Retina (tissue), 1 donor: Measurements from ENCODE around the gene PELO.

Experiments
- DNase-seq: peaks from one replicate; pipeline ENCODE4 v3.0.0-alpha.2; 2016

Gene PELO

DNA sequence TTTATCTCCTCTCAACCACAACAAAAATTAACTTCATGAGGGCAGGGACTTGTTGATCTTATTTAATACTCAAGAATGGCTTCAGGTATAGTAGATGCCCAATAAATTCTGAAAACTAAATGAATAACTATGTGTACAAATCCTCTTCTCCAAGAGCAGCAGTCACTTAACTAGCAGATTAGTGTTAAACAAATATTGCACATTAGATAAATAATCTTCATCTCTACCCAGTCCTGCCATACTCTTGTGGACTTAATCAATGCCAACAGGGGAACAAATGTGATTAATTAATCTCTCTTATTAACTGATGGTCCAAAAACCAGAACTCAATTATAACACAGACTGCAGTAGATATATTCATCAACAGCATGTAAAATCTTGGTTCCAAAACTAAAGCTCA lies 15.0 kb upstream of the PELO start:
- DNase-seq, result no peak

DNA sequence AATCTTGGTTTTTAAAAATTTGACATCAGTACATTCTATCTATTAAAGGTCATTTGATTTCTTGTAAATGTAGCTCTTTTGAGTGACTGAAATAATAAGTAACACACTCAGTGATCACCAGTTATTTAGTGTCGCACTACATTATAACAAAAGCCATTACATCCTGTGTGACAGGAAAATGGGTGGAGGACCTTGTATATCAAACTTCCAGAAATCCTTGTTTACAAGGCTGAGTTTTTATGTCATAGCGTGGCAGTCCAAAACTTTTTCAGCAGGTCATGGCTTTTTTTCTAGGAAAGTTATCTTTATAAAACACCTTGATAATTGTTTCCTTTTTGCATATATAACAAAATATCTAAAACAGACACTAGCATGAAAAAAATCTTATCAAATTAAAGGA lies 14.4 kb upstream of the PELO start:
- DNase-seq, result no peak

DNA sequence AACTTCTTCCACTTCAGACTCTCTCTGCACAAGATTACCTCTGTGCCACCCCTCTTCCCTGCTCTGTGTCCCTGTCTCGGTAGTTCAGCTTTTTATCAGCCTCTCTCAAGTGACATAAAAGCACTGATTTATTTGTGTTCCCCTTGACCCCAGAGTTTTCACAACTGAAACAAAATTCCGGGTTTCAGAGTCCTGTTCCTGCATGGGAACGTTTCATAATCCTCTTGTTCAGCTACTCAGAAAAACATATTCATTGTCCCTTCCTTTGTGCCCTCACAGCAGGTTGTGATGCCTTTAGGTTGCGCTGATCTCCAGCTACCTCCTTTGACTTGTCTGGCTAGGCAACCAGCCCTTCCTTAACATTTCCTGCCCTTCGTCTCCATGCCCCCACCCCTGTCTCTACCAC lies 13.7 kb upstream of the PELO start:
- peak; percentile 13 for DNase-seq

DNA sequence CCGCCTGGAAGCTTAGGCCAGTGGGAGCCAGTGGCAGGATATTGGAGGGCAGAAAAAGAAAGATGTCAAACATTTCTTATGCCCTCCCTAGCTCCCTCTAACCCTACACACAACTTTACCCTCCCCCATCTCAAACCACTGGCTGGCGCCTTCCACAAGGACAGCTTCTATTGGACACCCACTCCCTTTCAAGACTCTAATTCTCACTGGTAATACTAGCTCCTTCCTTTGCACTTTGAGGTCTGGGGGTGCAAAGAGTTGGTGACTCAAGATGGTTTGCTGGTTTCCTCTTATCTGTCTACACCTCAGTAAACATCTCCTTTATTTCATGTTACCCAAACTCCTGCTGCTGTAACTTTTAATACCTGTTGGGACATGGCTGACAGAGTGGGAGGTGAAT lies 11.6 kb upstream of the PELO start:
- no peak for DNase-seq

DNA sequence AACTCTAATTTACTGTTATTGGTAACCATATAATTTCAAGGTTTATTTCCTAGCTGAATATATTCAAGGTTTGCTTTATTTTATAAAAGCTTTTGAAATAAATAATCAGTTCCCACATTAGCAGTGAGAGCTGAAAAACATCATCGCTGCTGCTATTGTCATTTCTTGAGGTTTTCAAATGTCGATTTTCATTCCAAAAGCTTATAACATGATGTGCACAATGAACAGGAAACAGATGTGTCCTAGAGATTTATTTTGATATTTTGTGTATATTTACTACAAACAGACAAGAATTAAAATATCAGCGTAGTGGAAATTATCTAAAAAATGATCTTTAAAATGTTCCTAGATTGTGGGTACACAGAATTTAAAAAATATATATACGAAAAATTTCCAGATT lies 10.5 kb upstream of the PELO start:
- no peak for DNase-seq

DNA sequence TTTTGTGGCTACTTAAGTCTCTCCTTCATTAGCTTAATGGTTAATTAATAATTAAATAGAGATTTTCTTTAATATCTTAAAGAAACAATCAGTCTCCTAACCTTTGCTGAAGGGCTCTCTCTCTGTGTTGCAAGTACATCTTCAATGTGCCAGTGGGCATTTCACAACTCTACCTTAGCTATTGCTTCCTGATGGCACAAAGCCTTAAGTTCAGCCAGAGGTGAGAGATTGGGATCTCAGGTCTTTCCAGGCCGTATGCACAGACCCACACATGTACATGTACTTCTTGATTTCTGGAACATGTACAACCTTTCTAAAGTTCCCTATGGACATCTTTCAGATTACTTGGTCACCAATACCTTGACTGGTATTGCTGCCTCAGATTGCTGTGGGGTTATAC lies 8.9 kb upstream of the PELO start:
- no peak for DNase-seq

DNA sequence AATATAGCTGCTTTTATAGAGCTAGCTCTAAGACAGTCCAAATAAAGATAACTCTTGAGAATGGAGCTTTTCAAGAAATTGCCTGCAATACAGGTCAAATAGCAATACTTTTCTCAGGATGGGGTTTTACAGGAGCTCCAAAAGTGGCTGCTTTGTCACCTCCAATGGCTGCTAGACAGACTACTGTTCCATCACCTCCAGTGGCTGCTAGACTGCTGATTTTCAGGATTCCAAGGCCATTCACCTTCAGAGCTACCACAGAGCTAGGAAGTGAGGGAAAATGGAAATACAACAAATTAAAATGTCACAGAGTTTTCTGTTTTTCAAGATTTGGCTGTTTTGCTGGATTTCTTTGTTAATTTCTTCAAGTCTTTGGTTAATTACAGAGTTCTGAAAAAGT lies 8.5 kb upstream of the PELO start:
- no peak for DNase-seq

DNA sequence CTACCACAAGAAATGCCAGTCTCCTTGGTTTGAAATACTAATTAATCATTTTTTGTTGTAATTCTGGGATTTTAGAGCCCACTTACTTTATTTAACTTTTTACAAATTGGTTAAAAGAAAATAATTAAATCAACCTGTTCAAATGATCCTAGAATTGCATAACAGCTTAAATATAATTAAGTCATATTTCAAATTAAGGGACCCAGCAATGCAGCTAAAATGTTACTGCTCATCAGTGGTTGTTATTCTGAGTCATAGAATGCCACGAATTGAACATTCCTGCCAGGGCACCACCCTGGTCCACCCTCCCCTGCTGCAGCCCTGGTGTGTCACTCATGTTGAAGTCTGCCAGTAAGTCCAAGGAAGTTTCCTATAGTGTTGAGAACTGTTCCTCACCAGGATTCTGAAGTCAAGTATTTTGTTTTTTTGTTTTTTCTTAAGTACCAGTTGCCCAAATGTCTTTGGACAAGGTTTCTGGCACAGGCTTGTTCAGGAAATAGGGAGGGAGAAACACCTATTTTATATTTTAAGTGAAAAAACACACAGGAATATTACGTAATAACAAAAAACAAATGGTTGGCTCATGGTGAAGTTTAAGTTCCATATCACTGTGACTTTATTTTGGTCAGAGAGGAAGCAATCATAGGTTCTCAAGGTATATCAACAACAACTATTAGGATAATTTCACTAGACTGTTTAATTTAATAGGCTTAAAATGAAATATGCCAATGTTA lies 4.3 kb upstream of the PELO start:
- no peak for DNase-seq

DNA sequence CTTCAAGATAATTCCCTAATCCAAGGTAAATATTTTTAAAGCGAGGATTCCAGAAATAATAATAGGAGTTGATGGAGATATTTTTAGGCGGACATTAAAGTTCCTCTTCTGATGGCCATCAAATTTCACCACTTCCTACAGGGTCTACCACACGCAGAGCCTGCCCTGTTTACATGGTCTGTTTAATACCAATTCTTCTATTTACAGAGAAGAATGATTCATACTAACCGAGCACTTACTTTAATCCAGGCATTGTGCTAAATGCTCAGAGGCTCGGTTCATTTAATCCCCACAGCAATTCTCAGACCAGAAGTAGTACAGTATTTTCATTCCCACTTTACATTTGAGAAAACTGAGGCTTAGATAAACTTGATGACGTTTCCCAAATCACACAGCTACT lies 3.0 kb upstream of the PELO start:
- no peak for DNase-seq

DNA sequence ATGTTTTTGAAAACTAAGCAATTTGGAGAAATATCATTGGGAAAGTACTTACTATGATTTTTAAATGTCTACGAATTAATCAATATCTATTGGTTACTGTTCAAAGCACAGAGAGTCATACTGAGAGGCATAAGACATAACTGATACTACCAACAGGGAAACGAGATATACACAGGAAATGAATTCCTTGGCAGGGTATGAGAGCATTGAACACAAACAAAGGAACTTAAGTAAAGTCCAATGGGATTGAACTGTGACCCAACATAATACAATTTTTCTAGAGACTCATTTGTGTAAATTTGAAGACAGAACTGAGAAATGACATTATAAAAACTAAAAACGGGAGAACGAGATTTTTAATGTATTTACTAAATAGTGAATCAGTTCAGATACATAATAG lies 1.3 kb upstream of the PELO start:
- DNase-seq, result no peak

DNA sequence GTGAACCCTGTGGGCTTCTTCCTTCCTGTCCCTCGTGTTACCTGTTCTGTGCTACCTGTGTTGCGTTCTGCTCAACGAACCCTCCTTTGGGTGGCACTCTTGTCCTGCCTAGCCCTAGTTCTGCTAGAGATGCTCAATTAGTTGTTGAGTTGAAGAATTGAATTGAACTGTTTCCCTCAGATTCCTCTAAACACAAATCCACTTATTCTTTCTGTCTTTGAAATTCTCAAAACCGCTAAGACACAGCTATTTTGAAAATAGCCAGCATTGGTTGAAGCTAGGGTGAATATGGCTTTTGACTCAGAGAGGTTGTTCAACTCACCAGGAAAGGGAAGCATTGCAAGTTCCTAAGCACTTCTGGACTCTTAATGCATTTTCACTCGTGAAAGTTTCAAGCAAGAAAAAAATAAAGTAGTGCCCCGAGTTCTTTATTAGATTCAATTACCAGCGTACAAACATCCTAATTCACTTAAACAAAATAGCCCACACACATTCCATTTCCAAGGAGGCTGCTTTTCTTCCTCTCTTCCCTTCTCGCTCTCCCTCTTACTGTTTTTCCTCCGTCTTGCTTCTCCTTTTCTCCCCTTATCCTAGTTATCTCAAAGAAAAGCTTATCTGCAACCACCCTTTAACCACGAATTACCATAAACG lies 642 bp upstream of the PELO start:
- DNase-seq, result peak; percentile 14

DNA sequence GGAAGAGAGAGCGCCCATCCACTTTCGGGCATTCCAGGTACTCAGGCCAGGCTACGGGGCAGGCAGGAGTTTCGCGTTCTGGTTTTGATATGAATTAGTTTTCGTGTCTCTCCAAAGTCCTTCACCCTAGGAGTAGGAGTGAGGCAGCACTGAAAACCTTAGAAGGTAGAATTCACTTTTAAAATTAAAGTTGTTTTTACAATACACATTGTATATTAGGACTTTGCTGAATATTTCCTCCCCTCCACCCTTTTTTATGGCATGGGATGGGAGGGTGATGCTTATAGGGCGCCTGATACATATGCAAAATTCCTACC lies 747 bp downstream of the PELO start:
- no peak for DNase-seq

DNA sequence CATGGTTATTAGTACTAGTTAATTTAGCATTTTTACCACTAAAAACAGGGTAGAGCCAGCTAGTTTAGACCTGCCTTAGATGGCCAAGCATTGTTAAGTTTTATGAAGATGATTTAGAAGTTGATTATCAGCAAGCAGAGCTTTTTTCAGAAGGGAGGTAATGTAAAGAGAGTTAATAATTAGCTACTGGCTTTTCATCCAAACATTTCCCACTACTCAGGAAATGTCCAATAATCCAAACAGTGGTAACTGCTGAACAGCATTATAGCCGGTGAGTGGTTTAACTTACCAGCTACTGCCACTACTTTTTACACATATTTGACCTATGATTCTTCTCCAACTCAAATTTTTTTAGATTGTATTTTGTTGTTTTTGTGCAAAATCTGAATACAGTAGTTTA lies 1.7 kb downstream of the PELO start:
- DNase-seq, result no peak

DNA sequence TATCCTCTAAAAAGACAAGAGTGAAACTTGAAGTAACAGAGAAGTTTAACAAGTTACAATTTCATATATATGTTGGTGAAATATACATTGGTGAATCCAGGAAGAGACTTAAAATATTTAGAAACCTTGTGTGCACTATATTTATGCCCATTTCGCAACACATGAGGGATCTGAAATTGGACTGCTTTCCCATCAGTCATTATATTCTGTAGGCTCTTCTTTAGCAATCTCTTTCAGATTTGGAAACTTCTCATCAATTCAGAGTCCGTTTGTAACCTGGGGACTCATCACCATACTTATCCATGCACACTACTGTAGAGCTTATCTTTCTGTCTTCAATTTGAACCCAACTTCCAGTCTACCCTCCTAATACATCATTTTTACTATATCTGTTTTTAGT lies 2.1 kb downstream of the PELO start:
- DNase-seq, result no peak

DNA sequence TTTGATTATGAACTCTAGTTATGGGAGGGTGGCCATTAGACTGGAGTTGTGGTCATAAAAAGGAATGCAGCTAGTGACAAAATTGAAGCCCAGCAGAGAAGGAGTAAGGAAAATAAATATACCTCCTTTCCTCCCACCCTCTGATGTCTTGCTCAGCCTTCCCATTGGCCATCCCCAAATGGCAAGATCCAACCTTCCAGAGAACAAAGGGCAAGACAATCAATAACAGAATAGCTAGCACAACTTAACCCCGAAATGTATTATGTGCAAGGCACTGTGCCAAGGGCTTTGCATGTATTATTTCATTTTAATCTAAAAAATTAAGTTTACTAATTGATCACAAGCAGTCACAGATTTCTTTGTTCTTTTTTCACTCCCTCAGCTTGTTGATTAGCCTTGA lies 3.6 kb downstream of the PELO start:
- no peak for DNase-seq

DNA sequence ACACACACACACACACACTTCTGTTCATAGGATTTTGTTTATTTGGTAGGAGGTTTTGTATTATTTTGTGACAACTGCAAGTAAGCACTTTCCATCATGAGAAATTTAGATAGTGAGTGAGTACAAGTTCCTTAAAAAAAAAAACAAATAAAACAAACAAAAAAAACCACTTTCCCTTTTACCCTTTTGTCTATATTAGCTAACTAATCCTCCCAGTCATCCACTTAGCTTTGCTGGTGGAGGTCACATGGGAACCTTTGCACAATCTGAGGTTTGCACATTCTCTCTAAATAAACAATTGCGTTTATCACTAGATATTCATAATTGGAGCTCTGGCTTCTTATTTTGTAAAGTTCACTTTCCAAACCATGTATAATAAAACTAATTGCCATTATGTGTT lies 6.8 kb downstream of the PELO start:
- DNase-seq, result no peak

DNA sequence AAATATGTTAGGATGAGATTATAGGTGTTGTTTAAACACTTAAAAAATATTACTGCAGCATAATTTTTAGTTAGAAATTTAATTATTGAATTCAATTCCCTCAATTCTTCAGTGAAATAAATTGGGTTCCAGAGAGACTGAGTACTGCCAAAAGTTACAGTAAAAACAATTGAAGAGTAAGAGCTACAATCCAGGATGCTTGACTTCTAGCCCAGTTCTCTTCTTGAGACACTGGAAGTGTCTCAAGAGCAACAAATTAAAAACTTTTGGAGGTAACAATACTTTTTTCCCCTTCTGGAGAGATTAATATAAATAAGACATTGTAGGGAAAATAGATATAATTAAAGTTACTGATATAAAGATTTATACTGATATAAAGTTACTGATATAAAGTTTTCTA lies 8.3 kb downstream of the PELO start:
- DNase-seq, result no peak

DNA sequence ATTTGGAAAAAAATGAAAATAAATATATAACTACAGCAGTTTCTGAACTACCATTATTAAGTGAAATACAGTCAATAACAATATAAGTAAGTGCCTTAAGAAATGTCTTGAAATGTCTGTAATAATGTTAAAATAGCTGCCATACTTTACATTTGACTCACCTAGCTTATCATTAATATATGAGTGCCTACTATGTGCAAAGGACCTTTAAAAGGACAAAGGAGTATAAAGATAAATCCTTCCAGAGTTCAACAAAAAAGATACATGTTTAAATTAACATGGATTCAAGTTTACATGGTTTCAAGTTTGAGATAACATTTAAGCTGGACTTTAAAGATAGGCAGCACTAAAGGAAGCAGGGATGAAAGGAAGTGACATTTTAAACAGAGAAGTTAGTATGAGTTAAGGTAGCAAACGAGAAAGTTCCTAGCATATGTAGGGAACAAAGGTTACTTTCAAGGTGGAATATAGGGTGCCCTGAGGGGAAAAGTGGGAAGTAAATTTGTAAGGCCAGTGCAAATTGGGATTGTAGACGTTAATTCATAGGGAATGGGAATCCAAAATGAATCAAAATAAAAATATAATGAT lies 8.9 kb downstream of the PELO start:
- DNase-seq, result no peak

DNA sequence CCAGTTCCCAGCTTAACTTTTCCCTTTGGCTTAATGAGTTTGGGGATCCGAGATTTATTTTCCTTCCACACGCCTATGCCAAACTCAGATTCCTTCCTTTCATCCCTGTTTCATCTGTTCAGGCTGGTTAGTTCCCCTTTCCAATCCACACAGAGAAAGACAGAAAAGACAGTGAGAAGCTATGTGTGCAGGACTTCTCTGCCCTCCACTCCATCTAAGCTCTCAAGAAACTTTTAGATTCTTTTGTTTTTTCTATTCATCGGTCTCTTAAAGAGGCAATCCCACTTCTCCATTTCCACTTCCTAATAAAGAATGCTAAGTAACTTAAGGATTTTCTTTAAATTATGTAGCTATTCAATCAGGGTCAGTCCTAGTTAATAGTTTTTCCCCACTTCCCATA lies 11.2 kb downstream of the PELO start:
- no peak for DNase-seq

DNA sequence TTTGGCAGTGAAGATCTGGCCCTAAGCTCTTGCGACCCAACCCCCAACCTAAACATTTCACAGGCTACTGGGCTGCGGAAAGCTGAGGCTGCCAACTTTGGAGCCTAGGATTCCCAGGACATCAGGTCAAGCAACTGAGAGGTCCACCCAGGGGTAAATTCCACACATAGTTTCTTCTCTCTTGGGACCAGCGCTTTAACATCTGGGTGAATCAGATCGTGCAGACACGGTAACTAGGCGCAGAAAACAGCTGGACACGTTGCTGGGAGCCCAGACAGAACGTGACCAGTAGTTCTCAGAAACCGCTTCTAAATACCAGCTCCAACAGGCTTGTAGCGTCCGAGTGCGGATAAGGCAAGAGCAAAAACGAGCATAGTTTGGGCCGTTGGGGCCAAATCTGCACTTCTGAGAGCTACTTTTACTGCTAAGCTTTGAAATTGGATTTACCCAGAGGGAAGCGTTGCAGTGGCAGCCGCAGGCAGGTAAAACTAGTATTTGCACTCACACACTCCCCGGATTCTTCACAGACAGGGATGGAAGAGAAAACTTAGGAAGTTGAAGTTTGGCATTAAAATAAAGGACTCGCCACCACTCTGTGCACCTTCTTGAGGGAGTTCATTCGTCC lies 11.8 kb downstream of the PELO start:
- DNase-seq, result no peak

DNA sequence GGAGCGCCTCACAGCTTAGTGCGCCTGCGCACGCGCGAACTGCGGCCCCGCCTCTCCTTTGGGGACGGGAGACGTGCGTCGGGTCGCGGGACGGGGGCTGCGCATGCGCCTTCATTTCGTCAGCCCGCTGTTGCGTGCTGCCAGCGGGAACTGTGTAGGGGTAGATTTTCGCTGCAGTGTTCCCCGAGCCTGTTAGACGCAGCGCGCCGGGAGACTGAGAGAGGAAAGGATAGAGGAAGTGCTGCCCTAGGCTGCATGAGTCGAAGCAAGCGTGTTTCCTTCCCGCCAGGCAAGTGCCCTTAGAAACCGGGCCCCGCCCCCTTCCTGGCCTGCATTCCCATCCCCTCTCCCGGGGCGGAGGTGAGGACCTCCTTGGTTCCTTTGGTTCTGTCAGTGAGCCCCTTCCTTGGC lies 12.3 kb downstream of the PELO start:
- DNase-seq, result peak; percentile 95

DNA sequence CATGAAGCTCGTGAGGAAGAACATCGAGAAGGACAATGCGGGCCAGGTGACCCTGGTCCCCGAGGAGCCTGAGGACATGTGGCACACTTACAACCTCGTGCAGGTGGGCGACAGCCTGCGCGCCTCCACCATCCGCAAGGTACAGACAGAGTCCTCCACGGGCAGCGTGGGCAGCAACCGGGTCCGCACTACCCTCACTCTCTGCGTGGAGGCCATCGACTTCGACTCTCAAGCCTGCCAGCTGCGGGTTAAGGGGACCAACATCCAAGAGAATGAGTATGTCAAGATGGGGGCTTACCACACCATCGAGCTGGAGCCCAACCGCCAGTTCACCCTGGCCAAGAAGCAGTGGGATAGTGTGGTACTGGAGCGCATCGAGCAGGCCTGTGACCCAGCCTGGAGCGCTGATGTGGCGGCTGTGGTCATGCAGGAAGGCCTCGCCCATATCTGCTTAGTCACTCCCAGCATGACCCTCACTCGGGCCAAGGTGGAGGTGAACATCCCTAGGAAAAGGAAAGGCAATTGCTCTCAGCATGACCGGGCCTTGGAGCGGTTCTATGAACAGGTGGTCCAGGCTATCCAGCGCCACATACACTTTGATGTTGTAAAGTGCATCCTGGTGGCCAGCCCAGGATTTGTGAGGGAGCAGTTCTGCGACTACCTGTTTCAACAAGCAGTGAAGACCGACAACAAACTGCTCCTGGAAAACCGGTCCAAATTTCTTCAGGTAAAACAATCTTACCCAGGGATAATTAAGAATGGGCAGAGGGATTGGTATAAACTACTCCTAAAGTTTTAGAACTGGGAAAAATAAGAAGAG lies 12.9 kb downstream of the PELO start:
- DNase-seq, result no peak

DNA sequence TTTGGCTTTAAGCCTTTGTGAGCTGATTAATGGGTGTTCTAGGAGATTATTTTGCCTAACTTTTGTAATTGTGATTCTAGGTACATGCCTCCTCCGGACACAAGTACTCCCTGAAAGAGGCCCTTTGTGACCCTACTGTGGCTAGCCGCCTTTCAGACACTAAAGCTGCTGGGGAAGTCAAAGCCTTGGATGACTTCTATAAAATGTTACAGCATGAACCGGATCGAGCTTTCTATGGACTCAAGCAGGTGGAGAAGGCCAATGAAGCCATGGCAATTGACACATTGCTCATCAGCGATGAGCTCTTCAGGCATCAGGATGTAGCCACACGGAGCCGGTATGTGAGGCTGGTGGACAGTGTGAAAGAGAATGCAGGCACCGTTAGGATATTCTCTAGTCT lies 13.6 kb downstream of the PELO start:
- DNase-seq, result peak; percentile 33
